Measurements from ENCODE around the gene DTX4.

- TF ChIP-seq ZNF704 (tag by site-specific recombination; IDR thresholded peaks at IDR 0.05) = no peak
- no peak for TF ChIP-seq CTCF (tag by site-specific recombination; IDR thresholded peaks at IDR 0.05)
- TF ChIP-seq PRDM2 (tag by site-specific recombination; IDR thresholded peaks at IDR 0.05; ENCODE audit: borderline replicate concordance) = no peak
- TF ChIP-seq ZBTB8A (tag by site-specific recombination; IDR thresholded peaks at IDR 0.05) = no peak
- TF ChIP-seq SP2 (tag by site-specific recombination; IDR thresholded peaks at IDR 0.05) = no peak
- no peak for TF ChIP-seq ZNF785 (tag by site-specific recombination; IDR thresholded peaks at IDR 0.05)
- TF ChIP-seq PRDM1 (tag by site-specific recombination; IDR thresholded peaks at IDR 0.05) = no peak
- TF ChIP-seq GLI4 (tag by site-specific recombination; IDR thresholded peaks at IDR 0.05) = no peak
- no peak for TF ChIP-seq REST (tag by site-specific recombination; IDR thresholded peaks at IDR 0.05)
- no peak for TF ChIP-seq ZNF658 (tag by site-specific recombination; IDR thresholded peaks at IDR 0.05)
- TF ChIP-seq ZNF148 (tag by site-specific recombination; IDR thresholded peaks at IDR 0.05; ENCODE audit: borderline replicate concordance) = no peak
- TF ChIP-seq PRDM10 (tag by site-specific recombination; IDR thresholded peaks at IDR 0.05) = no peak
Observed at GRCh38 chr11:59157433-59157832, 14.5 kb upstream of the DTX4 start.

Data from HEK293 (cell line).